Breast epithelium (tissue), 4 donors: ENCODE measurements around the gene DUSP7. TPM values are rescaled to one million over a fixed set of nuclear protein-coding genes. Genes with fewer than 3 reads are reported as not detected.

ENCODE experiments used
- DNase-seq, 2 donors: peaks; one replicate each; pipeline ENCODE4 v3.0.0-alpha.2; 2019; ENCODE audit warnings: low spot score in 2 of 2
- H3K27ac ChIP-seq, 2 donors: fragments of 200-600 bp; sonication (generic) in 1 of 2; one replicate each; pipeline ENCODE4 v1.5.1; 2016 to 2019; ENCODE audit warnings: mild to moderate bottlenecking in 1 of 2
- H3K27me3 ChIP-seq, 2 donors: fragments of 200-600 bp; sonication (generic) in 1 of 2; one replicate each; pipeline versions ENCODE4 v1.5.1 to v1.6.0; 2017 to 2019; ENCODE audit warnings: control low read depth in 1 of 2, mild to moderate bottlenecking in 1 of 2
- H3K36me3 ChIP-seq: fragments of 200-600 bp; one replicate; pipeline ENCODE4 v1.5.1; 2019
- H3K4me1 ChIP-seq, 2 donors: fragments of 200-600 bp; sonication (generic); one replicate each; pipeline ENCODE4 v1.5.1; 2016 to 2019; ENCODE audit warnings: control low read depth in 1 of 2
- H3K4me3 ChIP-seq, 3 donors: fragments of 200-600 bp; sonication (generic); 1 replicate in 2 of 3; 2 replicates in 1 of 3; pipeline ENCODE4 v1.5.1; 2016 to 2019; ENCODE audit warnings: mild to moderate bottlenecking in 3 of 3, moderate library complexity in 2 of 3
- H3K9me3 ChIP-seq, 2 donors: fragments of 200-600 bp; sonication (generic) in 1 of 2; one replicate each; pipeline ENCODE4 v1.5.1; 2016 to 2019; ENCODE audit warnings: control low read depth in 1 of 2
- POLR2A ChIP-seq: fragments of 450-650 bp; IDR thresholded peaks from one replicate; pipeline ENCODE4 v1.6.1; 2016; ENCODE audit warnings: antibody characterized with exemption, mild to moderate bottlenecking, moderate library complexity
- POLR2AphosphoS5 ChIP-seq, 3 donors: sonication (generic); formaldehyde crosslinking; IDR thresholded peaks; one replicate each; pipeline ENCODE4 v1.6.1; 2017; ENCODE audit warnings: antibody characterized with exemption in 3 of 3
- intact Hi-C: fragments of 100-400 bp; cut with DNase I; formaldehyde crosslinking; loops from one replicate; pipeline ENCODE4 v1.15.1; 2023; ENCODE audit warnings: low total_unique reads
- total RNA-seq, 3 donors: library from RNA; depleted of rRNA; stranded (reverse); fragments of >200 nt; gene quantifications; one replicate each; pipeline ENCODE4 v1.1.0, GENCODE V29; 2016
- TF ChIP-seq, protein P1 (sequence below), 3 donors: fragments of 450-650 bp; IDR thresholded peaks; one replicate each; pipeline ENCODE4 v1.5.1; 2016 to 2017; ENCODE audit warnings: antibody characterized with exemption in 3 of 3, mild to moderate bottlenecking in 3 of 3, moderate library complexity in 3 of 3

The DUSP7 gene, protein sequence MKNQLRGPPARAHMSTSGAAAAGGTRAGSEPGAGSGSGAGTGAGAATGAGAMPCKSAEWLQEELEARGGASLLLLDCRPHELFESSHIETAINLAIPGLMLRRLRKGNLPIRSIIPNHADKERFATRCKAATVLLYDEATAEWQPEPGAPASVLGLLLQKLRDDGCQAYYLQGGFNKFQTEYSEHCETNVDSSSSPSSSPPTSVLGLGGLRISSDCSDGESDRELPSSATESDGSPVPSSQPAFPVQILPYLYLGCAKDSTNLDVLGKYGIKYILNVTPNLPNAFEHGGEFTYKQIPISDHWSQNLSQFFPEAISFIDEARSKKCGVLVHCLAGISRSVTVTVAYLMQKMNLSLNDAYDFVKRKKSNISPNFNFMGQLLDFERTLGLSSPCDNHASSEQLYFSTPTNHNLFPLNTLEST
- 10 to 100 TPM in 1 of 3 donors, 1 to 10 TPM in 2; 7.0 to 11.1 (median 8.6) TPM for total RNA-seq

DNA sequence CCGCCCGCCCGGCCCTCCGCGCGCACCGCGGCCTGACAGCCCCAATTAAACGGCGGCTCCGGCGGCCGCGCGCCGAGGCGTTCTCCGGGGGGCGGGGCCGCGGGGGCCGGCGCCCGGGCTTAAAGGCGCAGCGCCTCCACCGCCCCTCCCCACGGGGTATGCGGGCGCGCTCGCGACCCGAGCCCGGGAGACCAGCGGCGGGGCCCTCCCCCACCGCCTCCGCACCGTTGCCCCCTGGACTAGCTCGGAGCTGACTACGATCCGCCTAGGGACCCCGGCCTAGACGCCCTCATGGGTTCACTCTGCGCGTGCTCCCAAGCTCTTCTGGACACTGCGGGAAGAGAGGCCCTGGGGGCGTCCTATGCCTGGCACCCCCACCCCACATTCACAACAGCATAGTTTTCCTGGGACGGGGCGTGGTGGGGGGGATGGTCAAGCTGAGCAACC lies at the start of gene DUSP7:
Gene DUSP7 (minus strand): TSS at position 51 of the 447 bp plus-strand sequence. CDS start 205 bp downstream, outside the sequence.
- H3K4me3 ChIP-seq, result peak within 1 kb of the TSS; percentile 69 to 95 (median 78)
- intact Hi-C loops, result loop anchor here (5.0 to 10.0 kb wide), 2 partner anchors 52 to 96 kb away; partner anchors contain the start of gene POC1A
- H3K9me3 ChIP-seq, result no peaks in the 10 kb centered on the region
- no peak for DNase-seq
- no peaks in the 10 kb centered on the region for H3K36me3 ChIP-seq
- H3K27ac ChIP-seq, result peak within 1 kb of the TSS; percentile 92 to 94
- no peaks in the 10 kb centered on the region for H3K27me3 ChIP-seq
- TF ChIP-seq POLR2A, result no peak
- TF ChIP-seq, protein P1, sequence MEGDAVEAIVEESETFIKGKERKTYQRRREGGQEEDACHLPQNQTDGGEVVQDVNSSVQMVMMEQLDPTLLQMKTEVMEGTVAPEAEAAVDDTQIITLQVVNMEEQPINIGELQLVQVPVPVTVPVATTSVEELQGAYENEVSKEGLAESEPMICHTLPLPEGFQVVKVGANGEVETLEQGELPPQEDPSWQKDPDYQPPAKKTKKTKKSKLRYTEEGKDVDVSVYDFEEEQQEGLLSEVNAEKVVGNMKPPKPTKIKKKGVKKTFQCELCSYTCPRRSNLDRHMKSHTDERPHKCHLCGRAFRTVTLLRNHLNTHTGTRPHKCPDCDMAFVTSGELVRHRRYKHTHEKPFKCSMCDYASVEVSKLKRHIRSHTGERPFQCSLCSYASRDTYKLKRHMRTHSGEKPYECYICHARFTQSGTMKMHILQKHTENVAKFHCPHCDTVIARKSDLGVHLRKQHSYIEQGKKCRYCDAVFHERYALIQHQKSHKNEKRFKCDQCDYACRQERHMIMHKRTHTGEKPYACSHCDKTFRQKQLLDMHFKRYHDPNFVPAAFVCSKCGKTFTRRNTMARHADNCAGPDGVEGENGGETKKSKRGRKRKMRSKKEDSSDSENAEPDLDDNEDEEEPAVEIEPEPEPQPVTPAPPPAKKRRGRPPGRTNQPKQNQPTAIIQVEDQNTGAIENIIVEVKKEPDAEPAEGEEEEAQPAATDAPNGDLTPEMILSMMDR (IDR thresholded peaks at IDR 0.05), result no peak
- no peak for TF ChIP-seq POLR2AphosphoS5 (IDR thresholded peaks at IDR 0.05)
- H3K4me1 ChIP-seq, result peaks cover 16 to 29% of the 10 kb centered on the region in 2 donors

DNA sequence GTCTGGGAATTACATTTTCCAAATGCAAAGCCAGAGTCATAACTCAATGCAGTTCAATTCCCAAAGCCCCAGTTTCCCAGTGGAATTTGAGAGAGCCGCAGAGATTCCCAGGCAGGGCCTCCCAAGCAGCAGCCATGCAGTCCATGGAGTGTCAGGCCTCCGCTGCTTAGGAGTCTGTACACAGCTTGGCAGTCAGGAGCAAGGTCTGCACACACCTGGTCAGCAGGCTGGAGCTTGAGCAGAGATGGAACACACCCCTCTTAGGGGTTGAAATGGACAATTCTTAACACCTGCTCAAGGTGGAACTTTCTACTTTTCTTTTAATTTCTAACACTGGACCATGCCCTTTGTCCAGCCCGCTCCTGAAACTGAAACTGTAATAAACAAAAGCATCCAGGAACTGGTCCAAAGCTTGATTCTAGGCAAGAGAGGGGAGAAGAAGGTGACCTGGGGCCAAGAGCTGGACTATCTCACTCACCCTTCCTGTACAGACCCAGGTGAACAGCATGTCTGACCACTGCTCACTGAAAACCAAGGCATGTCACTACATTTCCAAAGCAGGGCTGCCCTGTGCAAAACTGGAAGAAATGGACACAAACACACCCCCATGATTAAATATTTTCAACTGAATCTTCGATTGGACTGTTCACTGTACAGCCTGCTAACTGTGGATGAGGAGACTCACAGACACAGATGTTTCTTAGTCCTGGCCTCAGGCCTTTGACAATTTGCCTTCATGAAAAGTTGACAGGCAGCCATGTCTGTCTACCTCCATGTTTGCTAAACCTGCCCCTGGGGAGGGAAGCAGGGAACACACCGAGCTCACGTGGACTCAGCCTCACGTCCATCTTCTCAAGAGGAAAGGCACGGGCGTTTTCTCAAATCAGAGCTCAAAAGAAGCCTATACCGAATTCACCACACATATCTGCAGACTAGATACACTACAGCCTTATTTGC lies 48.6 kb upstream of the DUSP7 start:
- no peak overlapping the region for H3K27ac ChIP-seq
- intact Hi-C loops, result loop anchor here (10.0 kb wide), 1 partner anchor 350 kb away; no protein-coding TSS in a partner anchor
- TF ChIP-seq POLR2AphosphoS5 (IDR thresholded peaks at IDR 0.05), result no peak
- TF ChIP-seq, protein P1 (IDR thresholded peaks at IDR 0.05), result no peak
- TF ChIP-seq POLR2A, result no peak
- no peak for DNase-seq
- no peak overlapping the region for H3K4me3 ChIP-seq
- H3K9me3 ChIP-seq, result no peaks in the 10 kb centered on the region
- no peaks in the 10 kb centered on the region for H3K27me3 ChIP-seq
- H3K36me3 ChIP-seq, result no peaks in the 10 kb centered on the region
- H3K4me1 ChIP-seq, result no peaks in the 10 kb centered on the region

DNA sequence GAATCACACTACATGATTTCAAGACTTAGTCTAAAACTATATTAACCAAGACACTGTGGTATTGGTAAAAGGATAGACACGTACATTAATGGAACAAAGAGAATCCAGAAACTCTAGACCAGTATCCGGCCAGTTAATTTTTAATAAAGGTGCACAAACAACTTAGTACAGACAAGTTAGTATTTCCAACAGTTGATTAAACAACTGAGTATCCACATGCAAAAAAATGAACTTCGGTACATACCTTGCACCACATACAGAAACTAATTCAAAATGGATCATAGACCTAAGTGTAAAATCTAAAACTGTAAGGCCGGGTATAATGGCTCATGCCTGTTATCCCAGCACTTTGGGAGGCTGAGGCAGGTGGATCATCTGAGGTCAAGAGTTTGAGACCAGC lies 46.6 kb upstream of the DUSP7 start:
- TF ChIP-seq POLR2A, result no peak
- TF ChIP-seq, protein P1 (IDR thresholded peaks at IDR 0.05), result no peak
- TF ChIP-seq POLR2AphosphoS5 (IDR thresholded peaks at IDR 0.05), result no peak
- DNase-seq, result no peak
- H3K27me3 ChIP-seq, result no peaks in the 10 kb centered on the region
- no peaks in the 10 kb centered on the region for H3K4me1 ChIP-seq
- H3K36me3 ChIP-seq, result no peaks in the 10 kb centered on the region
- H3K4me3 ChIP-seq, result no peak overlapping the region
- intact Hi-C loops, result loop anchor here (10.0 kb wide), 1 partner anchor 348 kb away; no protein-coding TSS in a partner anchor
- H3K9me3 ChIP-seq, result no peaks in the 10 kb centered on the region
- no peak overlapping the region for H3K27ac ChIP-seq

DNA sequence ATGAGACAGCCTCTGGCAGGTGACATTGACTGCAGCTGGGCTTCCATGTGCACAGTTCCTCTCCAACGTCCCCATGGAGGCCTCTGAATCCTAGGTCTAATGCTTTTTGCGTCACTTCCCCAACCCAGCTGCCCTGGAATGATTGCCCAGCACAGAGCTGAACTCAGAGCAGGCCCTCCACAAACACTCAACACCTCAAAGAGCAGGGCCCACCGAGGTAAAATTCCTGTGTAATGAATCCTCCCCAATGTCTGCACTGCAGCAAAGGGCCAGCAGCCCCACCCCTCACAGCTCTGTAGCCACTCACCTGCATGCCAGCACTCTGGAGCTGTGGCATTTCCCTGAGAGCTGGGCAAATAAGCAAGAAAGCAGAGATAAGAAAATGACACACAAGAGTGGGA lies 42.6 kb upstream of the DUSP7 start:
- TF ChIP-seq POLR2A (no peak), POLR2AphosphoS5 (IDR thresholded peaks at IDR 0.05) (no peak)
- TF ChIP-seq, protein P1 (IDR thresholded peaks at IDR 0.05), result no peak
- Histone ChIP-seq H3K9me3 (no peaks in the 10 kb centered on the region), H3K27me3 (no peaks in the 10 kb centered on the region), H3K4me1 (no peaks in the 10 kb centered on the region), H3K4me3 (no peak overlapping the region), H3K36me3 (no peaks in the 10 kb centered on the region), H3K27ac (no peak overlapping the region)
- no peak for DNase-seq
- intact Hi-C loops, result no loop called here
